ENCODE data around the gene DST.
"Not testable (repeated sequence)": the region's sequence is repeated elsewhere in the genome, so short reads cannot be mapped to it uniquely, and the experiment has no call there.

The DST gene

DNA sequence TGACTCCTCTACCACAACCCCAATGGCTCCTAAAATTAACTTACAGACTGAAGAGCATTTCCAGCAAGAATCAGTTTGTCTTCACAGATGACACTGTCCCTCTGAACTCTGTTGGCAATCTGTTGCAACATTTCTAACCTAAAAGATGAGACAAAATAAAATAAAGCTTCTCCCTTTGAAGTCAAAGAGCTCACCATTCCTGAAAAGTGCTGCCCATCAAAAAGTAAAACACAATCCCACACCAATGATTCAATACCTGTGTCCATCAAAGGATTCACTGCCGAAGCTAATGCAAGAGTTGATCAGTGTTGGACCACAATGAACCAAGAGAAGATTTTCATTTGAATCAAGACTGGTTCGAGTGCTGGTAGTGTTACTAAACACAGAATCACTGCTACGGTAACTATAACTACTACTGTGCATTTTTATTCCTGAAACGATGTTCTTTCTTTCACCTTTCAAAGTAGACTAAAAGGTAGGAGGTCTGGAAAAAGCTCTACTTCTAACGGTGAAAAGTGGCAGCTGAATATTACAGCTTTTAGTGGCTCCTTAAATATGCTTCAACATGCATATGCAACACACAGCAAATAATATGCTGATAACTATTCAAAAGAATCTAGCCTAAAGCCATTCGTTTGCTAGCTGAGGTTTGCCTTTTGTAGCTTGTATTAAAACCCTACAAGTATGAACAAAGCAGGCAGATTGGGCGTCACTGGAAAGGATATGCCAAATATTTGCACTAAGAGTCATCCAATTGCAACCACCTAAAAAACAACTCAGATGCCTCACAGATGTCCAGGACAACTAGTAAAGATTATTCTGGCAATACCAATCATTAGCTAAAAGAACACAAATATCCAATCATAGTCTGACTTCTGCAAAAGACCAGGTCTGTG lies at the start of gene DST:
Gene DST (minus strand): TSS at position 524 of the 896 bp plus-strand sequence.
- no peak for FAIRE-seq

DNA sequence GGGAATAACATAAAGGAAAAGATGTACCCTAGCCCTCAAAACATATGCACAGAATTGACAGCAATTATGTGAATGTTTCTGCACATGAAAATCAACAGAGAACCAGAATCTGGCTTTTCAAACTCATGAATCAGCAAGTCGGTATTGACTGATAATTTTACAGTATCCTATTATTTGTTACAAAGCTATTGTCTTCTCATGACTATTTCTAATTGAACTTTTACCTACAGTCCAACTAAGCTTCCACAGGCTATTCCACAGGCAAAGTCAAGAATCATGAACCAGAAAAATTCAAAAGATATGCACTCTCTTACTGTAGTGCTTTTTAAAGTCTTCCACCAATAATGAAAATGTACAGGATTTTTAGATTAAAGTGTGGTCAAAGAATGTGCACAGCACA lies 49.1 kb upstream of the DST start:
- no peak for FAIRE-seq

DNA sequence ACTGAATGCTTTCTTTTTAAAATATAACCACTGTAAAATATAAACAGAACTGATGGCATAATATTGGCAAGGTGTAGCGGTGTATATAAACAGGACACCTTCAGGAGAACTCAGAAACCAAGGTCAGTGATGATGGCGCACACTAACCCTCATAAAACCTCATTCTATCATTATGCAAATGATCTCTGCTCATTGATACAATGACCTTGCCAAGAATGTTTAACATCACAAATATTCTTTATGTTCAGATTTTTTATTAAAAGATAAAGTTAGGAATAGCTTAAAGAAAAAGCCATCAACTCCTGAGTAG lies 48.6 kb upstream of the DST start:
- FAIRE-seq: no peak

DNA sequence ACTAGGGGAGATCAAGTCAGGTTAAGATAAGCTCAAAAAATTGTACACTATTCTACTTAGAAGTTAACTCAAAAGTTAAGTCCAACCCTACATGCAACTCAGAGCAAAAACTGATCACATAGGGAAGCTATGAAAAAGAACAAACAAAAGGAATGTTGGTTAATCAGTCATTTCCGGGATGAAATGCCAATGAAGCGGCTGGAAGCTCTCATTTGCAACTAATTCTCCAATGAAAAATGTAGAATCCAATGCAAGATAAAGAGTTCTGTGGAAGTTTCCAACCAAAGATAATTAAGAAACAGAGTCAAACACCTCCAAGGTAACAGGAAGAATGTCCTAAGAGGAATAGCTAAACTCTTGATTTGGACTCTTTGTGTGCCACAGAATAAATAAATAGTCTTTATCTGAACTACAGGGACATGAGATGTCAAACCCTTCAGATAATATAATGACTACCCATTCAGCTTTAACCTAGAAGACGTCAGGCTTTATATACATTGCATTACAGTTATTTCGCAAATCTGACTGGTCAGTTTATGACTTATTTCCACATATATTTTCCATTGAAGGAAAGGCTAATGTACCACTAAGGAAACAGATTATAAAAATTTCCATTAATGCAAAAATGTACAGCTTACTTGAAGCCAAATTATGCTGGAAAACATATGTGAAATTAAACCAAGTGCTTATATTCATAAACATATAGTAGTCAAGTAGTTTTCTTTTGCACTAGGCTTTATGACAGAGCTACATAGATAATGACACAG lies 48.0 kb upstream of the DST start:
- no peak for FAIRE-seq

DNA sequence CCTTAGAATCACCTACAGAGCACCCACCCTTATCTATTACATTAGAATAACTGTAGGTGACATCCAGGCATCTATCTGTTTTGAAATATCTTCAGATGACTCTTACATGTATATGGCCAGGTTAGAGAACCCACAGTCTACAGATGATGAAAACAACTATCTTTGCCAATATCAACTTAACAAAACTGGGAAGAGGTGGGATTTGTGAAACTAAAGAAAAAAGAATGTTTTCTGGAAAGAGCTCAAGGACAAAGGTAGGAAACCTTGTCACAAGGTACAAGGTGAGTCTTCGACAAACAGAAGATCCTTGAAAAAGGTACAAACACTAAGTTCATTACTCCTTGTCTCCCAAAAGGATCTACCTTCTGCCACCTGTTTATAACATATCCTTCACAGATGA lies 47.0 kb upstream of the DST start:
- FAIRE-seq: no peak

DNA sequence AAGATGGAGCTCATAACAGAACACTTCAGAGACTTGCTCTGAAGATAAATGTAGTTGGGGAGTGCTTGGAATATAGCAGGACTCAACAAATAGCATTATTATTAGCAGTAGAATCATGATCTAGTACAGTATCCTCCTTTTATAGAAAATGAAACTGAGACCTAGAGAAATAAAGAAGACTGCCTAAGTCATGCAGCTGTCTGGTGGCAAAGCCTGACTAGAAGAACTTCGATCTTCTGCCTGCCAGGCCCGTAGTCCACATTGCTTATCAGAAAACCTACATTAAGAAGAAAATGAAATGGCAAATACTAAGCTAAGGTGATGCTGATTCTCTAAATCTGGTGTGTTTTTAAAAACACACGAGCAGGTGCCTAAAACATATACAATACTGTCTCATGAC lies 46.4 kb upstream of the DST start:
- FAIRE-seq: no peak

DNA sequence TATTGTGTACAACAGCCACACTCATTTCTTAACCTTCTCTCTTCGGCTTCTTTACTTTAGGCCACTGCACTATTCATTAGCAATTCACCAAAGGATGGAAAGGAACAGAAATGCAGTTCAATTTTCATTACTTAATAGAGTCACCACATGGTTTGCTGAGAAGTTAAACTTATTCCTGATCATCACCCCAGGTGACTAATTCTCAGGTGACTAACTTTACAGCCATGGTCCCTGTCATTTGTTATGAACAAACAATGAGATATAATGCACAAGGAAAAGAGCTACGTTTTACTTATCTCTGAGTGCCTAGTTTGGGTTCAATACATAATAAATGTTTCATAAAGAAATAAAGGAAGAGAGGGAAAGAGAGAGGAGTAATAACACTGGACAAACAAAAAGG lies 45.8 kb upstream of the DST start:
- no peak for FAIRE-seq

DNA sequence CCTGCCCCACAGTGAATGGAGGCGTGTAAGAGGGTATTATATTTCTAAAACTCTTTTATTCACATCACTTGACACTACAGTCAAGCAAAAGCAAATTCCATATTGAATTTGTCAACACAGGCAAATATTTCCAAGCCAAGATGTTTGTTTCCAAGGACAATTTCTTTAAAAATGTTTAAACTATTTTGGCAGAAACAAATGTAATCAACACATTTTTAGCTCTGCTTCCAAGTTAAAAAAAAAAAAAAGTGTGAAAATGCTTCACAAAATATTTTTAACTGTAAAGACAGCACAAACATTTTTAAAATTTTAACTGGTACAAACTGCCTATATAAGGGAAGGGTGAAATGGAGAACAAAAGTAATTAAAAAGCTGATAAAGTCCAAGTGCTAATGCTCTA lies 44.9 kb upstream of the DST start:
- FAIRE-seq: no peak

DNA sequence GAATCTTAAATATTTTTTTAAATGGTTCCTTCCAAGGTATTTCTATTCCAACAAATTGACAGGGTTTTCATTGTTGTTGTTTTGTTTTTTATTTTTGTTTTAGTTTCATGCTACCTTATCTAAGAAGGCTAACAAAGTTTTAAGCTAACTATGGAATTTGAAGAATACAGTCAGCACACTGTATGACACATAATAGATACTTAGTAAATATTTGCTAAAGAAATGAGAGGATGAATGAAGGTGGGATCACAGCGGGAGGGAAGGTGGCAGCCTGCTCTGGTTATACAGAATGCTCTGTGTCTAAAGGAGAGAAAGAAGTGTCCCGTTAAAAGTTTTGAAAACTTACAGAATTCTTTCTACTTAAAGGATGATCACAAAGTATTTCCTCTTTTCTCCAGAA lies 43.7 kb upstream of the DST start:
- FAIRE-seq: no peak

DNA sequence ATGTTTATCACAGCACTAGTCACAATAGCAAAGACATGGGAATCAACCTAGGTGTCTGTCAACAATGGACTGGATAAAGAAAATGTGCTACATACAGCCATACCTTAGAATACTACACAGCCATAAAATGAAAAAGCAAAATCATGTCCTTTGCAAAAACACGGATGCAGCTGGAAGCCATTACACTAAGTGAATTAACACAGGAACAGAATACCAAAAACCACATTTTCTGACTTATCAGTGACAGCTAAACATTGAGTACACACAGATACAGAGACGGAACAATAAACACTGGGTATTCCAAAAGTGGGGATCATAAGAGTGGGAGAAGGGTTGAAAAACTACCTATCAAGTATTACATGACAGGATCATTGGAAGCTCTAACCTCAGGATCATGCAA lies 43.3 kb upstream of the DST start:
- no peak for FAIRE-seq

DNA sequence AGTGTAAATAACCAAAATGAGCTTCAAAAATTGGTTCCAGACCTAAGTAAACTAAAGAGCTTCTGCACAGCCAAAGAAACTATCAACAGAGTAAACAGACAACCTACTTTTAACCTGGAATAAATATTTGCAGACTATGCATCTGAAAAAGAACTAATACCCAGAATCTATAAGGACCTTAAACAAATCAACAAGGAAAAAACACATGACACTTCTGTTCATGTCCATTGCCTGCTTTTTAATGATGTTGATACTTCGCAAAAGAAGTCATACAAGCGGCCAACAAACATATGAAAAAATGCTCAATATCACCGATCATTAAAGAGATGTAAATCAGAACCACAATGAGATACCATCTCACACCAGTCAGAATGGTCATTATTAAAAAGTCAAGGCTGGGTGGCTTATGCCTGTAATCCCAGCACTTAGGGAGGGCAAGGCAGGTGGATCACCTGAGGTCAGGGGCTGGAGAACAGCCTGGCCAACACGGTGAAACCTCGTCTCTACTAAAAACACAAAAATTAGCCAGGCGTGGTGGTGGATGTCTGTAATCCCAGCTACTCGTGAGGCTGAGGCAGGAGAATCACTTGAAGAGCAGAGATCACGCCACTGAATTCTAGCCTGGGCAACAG lies 42.5 kb upstream of the DST start:
- FAIRE-seq: no peak

DNA sequence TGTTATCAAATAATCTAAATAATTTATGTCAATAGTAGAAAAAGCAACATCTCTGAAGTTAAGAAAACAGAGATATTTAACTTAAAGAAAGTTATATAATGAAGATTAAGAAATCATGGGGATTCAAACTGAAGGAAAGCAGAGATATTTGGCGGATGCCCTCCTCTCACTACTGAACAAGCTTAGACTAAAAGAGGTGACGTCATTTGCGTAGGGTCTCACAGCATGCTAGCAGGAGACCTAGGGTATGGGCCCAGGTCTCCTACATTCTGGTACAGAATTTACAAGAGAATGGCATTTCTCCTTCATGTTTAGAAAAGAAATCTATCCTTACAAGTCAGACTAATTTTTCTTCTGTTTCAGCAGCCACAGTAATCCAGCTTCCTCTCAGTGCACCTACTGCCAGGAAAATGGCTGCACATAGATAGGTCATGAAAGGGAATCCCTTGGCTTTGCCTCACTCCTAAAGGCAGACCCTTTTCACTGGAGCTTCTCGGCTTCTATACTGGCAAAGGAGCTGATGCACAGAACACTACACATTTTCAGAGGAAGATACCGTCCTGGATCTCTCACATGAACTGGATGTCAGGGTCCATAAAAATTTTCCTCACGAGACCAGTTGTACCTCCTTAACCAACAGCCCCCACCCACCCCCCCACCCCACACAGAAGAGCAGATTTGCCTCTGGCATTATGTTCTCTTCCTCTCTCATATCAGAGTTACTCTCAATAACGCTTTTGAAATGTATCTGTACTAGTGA lies 41.8 kb upstream of the DST start:
- no peak for FAIRE-seq

DNA sequence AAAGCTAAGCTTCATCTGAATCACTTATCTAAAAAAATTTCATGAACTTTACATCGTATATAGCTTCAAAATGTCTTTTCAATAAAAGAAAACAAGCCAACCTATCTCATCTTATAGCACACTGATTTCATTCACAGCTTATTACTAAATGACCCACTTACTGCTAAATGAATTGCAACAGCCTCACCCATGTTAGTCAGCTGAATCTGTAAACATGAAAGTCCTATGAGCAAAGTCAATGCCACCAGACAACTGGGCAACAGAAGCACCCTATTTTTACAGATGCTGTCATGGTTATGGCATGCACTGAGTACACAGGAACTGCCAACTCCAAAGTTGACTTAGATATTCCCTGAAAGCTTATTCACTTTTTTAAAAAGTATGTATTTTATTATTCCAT lies 41.2 kb upstream of the DST start:
- FAIRE-seq: no peak

DNA sequence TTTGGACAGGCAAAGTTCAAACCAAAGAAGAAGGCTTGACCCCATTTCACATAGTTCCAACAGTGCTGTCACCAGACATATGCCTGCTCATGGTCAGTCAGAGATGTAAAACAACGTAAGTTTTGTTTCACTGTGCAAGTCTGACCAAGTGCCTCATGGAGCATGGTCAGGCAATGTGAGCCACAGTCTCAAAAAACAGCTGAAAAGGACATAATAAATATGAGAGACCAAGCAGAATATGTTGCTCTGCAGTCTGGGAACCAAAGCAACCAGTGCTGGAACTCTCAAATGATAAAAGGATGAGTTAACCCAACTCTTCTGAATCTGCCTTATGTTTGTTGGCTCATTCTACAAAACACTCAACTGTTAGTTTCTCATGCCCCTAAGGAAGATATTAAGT lies 39.9 kb upstream of the DST start:
- no peak for FAIRE-seq

DNA sequence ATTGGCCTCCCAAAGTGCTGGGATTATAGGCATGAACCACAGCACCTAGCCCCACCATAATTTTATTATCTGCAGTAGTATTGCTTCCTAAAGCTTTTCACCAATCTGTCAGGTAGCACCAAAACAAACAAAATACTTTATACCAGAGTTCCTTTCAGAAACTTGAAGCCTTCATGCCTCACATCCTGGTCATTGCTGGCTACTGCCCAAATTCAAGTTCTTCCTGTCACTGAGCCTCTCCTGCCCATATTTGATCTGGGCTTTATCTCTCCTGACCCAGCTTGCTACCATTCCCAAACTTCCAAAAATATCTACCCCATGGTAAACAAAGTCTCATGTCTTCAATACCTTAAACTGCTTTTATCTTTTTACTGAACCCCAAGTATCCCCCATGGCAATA lies 34.9 kb upstream of the DST start:
- no peak for FAIRE-seq

DNA sequence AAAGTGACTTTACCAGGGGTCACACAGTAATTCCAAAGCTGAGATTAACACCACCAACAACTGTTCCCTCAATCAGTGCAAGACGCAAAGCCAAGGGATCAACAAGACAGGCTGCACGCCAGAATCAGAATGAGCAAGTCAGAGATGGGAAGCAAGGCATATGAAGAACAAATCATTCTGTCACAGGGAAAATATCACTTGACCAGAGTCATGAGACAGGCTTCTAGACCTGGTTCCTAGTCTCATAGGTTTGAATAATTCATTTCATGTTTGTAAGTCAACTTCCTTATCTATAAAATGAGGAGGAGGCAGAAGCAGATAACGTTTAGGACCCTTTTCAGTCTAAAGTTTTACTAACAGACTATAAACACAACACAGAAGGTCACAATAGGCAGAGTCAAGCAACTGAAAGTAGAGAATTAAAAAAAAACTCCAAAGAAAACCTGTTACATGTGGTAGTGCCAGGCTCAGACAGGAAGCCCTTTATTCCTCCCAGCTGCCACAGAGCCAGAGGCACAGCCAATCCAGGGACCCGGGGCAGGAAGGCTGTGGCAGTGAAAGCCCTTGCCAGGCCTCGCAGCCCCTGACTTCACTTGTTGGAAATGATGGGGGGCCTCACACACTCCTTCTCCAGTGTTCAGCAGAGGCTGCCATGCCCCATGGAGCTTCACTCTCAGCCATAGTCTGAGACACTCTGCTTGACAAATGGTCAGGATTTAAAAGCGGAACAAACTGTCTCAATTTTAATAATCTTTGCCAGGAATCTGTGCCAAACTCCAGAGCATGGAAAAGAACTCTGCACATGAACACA lies 29.2 kb upstream of the DST start:
- FAIRE-seq: no peak

DNA sequence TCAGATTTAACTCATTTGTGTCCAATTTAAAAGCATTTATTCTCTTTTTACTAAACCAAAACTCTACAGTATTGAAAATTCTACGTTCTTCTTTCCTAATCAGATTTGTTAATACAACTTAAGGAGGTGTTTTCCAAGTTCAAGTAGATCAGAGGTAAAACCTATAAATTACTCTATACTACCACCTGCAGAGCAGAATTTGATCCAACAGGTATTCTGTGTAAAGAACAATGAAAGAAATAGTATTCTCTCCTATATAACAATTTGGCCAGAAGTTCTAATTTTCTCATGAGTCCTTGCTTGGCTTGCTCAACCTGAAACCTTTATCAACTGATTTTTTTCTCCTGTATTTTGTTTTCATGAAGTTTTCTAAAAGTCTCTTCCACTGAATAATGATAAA lies 28.5 kb upstream of the DST start:
- no peak for FAIRE-seq

DNA sequence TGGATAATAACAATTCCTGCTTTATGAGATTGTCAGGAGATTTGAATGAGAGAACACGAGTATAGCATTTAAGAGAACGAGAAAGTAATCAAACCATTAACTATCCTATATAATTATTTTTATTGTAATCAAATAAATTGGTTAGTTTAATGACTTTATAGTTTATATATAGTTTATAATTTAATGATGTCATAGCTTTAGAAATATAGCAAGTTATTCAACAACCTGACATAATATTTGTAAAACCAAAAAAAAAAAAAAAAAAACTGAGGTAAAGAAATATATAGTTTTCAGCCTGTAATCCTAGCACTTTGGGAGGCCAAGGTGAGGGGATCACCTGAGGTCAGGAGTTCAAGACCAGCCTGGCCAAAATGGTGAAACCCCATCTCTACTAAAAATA lies 26.4 kb upstream of the DST start:
- FAIRE-seq: no peak

DNA sequence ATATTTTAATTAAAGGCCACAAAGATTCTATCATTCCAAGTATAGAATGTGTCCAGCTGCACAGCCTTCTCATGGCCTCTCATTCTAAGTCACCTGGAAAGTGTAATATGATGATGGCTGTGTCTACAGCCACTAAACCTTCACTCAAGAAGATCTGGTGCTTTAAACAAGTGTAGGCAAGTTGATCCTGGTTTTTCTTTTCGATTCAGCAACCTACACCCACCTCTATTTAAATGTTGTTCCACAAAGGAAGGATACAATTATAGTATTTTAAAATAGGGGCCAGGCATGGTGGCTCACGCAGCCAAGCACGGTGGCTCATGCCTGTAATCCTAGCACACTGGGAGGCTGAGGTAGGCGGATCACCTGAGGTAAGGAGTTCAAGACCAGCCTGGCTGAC lies 25.5 kb upstream of the DST start:
- no peak for FAIRE-seq

DNA sequence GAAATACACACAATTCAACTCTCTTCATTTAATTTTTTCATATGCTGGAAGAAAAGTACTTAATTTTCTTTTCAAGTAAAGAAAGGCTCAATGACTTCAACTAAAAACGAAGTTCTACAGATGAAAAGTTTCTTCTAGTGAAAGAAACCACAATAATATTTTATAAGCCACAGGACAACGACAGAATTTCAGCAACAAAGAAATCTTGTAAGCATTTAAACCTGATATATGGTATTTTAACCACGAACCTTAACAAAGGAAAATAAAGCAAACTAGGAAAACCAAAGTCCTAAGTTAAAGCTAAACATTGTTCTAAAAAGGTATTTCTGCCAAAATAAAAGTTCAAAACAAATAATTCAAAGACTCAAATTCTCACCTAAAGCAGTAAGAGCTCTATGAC lies 24.6 kb upstream of the DST start:
- no peak for FAIRE-seq

DNA sequence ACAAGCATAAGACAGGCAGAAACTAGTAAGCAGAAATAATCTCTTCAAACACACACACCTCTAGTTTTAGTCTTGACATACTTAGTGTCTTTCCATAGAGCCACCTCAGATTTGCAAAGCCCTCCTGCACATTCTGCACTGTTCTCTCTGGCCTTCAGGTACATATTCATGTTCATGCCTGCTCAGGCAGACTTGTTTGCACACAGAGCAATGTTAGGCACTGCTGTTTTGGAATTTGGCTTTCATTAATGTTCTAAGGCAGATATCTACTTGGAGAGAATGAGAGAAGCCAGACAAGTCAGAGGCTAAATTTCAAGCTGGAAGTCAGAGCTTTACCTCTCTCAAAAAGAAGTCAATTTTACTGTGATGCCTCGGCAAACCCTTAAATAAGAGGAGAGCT lies 21.3 kb upstream of the DST start:
- FAIRE-seq: no peak

DNA sequence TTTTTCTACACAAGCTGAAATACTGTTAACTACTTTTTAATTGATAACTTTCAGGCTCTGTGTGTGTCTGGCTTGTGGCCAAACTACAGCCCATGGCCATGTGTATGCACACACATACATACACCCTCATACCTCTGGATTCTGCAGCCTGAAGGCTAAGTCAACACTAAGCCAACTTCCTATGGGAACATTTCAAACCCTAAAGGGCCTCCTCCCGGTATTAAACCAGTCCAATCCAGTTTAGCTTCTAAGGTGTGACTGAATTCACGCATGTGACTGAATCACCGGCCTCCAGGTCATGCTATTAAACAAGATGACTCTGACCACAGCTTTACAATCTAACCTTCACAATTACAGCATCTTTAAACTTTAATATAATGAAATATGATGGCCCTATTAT lies 20.7 kb upstream of the DST start:
- no peak for FAIRE-seq

DNA sequence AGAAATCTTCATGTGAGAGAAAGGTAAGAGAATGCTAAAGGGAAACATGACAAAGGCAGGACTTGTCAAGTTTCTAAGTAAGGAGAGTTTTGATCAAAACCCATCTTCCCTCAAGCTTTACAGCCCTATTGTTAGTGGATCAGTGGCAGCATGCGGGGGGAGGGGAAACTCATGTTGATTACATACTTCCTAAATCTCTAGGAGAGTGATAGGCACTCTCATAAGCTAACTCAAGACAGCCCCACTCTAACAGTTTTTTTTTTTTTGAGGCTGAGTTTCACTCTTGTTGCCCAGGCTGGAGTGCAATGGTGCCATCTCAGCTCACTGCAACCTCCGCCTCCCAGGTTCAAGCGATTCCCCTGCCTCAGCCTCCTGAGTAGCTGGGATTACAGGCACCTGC lies 18.6 kb upstream of the DST start:
- FAIRE-seq: not testable (repeated sequence)
